HG02759 (cell line): ENCODE results near the gene PRKAG2.

Experiments
- ATAC-seq: cut with Tn5 transposase; IDR thresholded peaks from one replicate; pipeline ENCODE4 v1.9.1; 2021; ENCODE audit warnings: mild to moderate bottlenecking, moderate library complexity; ENCODE audit not compliant: unreplicated experiment

The PRKAG2 gene

GRCh38 chr7:151665368-151665767, 211.5 kb downstream of the PRKAG2 start:
- no peak for ATAC-seq

DNA sequence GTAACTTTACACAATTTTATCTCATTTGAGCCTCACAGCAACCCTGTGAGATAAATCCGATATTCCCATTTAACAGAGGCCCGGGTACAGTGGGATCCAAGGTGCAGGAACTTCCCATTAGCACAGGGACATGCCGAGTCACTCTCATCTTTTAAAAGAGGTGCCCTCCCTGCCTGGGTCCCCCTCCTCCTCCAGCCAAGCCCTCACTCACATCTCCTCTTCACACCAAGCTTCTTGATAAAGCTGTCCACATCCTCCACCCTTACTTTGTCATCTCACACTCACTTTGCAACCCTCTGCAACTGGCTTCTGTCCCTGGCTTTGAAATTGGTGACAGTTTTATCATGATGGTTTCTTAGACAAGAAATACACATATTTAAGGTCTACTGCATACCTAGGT, 212.6 kb downstream of the PRKAG2 start:
- no peak for ATAC-seq

GRCh38 chr7:151663382-151664100, 213.4 kb downstream of the PRKAG2 start:
- no peak for ATAC-seq

DNA sequence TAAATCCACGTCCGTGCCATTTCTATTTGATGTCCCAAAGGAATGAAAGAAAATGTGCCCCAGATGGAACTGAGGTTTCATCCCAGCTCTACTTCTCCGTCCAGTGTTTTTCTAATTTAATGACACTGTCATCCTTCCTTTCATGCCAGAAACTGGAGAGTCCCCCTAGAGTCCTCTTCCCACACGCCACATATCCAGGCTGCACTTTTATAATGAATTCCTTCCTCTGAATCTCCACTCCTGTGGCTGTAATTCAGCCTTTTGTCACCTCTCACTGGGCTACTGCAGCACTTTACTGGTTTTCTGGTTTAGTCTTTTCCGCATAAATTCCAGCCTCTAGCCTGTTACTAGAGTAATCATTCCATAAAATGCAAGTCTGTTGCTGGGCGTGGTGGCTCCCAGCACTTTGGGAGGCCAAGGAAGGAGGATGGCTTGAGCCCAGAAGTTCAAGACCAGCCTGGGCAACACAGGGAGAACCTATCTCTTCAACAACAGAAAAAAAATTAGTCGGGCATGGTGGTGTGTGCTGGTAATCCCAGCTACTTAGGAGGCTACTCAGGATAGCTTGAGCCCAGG, 214.6 kb downstream of the PRKAG2 start:
- ATAC-seq: no peak

DNA sequence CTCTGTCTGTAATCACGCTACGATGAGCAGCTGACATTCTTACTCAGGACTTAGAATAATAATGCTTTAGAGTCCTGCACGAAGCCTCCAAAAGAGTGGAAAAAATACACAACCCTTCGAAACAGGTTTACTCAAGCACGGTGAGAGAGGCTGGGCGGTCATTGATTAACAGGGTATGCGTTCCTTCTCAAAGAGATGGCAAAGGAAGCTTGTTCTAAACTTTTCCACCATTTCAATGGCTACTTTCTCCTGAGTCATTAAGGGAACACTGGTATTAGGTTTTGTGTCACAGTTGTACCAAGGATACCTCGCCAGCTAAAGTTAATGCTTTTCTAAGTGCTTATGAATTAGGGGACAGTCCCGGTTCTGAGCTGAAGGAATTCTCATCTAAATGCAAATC, 215.3 kb downstream of the PRKAG2 start:
- no peak for ATAC-seq

DNA sequence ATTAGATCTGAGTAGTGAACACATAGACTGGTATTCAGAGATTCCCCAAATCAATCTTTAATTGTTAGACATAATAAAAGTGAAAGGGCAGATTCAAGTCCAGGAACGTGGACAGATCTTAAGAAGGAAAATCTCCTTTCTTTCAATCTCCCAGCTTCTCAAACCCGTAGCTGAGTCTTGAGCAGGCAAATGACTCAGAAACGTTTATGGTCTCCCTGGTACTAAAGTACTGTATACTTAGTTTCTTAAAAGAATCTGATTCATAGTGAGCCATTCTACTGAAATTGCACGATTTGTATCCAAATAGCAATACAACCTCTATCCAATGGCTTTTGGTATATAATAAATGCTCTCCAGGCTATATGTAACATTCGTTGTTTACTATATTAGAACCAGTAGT, 216.8 kb downstream of the PRKAG2 start:
- ATAC-seq: no peak

DNA sequence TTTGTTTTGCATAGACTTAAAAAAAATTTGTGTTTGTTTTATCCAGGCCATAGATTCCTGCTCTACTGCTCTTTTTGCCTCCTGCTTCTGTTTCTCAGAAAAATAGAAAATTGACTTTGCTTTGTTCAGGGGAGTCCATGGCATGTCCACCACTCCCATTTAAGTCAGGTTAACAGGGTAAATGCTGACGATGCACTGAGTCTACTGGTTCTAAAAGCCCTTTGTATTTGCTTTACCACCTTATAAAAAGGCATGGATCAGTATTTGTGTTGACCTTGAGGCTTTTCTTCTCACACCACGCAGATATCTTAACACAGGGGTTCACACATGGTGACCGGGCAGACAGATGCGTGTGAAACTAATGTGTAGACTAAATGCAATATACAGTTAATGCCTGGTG, 217.7 kb downstream of the PRKAG2 start:
- ATAC-seq: no peak

DNA sequence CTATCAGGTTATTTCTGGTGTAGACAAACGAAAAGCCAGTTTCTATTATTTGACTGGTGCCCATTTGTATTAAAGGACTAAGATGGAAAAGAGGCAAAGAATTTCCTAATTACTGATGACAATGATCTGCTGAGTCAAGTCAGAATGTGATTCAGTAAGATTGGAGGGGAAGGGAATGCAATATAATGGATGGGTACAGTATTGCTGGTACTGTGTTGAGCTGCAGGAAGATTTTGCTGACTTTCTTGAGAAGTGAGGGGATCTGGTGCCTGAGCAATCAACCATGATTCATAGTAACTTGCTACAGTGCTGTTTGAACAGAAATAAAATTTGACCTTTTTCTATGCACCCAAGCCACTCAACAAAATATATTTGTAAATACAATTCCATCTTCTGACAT, 218.1 kb downstream of the PRKAG2 start:
- no peak for ATAC-seq

- no peak for ATAC-seq
Measured at GRCh38 chr7:151657173-151657572, 219.7 kb downstream of the PRKAG2 start.

DNA sequence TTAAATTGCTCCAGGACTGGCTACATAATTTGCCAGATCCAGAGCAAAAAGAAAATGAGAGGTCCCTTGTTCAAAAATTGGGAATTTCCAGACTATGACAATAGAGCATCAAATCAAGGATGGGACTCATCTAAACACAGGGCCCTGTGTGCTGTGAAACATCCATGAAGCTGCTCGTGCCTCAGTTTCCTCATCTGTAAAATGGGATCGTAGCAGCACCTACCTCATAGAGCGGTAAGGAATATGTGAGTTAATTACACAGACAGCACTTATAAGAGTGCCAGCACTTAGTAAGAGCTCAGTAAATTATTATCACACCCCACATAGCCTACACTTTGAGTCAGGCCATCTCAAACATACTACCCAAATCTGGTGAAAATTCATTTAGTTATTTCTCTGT, 221.4 kb downstream of the PRKAG2 start:
- no peak for ATAC-seq

GRCh38 chr7:151652111-151652510, 224.8 kb downstream of the PRKAG2 start:
- no peak for ATAC-seq

- ATAC-seq: no peak
Measured at GRCh38 chr7:151650161-151650560, 226.8 kb downstream of the PRKAG2 start.

DNA sequence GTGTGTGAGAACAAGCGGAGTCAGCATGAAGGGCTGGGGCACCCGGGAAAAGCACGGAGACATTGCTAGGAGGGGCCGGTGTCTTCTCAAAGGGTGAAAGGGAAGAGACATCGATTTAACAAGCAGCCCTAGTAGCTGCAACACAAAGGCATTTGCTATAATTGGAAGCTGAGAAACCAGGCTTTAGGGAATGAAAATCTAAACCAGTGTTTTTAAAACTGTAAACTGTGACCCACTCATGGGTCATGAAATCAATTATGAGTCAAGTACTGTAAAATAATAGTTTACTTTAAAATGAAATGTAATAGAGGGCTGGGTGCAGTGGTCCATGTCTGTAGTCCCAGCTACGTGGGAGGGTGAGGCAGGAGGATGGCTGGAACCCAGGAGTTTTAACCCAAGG, 228.5 kb downstream of the PRKAG2 start:
- no peak for ATAC-seq

GRCh38 chr7:151647874-151648273, 229.0 kb downstream of the PRKAG2 start:
- no peak for ATAC-seq

- no peak for ATAC-seq
Measured at GRCh38 chr7:151647006-151647405, 229.9 kb downstream of the PRKAG2 start.

DNA sequence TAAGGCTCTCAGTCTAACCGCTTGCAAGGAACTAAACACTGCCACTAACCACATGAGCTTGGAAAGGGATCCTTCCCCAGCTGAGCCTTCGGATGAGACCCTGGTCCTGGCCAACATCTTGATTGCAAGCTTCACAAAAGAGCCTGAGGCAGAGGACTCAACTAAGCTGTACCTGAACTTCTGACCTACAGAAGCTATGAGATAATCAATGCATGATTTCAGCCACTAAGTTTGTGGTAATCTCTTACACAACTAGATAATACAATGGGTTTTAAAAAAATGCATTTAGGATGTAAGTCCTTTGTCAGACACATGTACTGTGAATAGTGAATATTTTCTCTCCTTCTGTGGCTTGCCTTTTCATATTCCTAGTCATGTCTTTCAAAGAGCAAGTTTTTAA, 231.6 kb downstream of the PRKAG2 start:
- no peak for ATAC-seq

DNA sequence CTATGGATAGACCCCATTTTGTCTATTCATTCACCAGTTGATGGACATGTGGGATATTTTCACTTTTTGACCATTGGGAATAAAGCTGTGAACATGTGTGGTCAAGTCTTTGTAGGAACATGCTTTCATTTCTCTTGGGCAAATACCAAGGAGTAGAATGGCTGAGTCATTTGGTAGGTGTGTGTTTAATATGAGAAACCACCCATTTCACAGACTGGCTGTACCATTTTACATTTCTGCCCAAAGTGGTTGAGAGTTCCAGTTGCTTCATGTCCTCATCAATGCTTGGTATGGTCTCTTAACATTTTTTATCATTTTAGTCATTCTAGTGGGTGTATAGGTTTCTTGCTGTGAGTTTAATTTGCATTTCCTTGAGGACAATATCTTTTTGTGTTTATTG, 232.4 kb downstream of the PRKAG2 start:
- ATAC-seq: no peak

DNA sequence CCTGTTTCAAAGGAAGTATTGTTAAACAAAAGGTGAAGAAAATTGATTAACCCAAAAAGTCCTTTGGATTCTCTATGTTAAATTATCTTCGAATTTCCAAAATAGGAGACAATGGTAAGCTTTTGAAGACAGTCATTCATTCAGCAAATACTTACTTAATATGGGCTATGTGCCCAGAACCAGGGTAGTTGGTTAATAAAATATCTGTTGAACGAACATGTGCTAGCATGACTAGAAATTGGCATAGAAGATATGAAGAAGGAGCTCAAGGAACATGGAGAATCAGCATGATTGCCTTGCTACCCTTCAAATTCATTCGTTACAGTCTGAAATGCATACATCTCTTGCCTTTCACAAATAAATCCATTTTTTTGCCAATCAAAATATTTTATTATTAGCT, 234.2 kb downstream of the PRKAG2 start:
- no peak for ATAC-seq

- no peak for ATAC-seq
Measured at GRCh38 chr7:151641587-151641986, 235.3 kb downstream of the PRKAG2 start.

DNA sequence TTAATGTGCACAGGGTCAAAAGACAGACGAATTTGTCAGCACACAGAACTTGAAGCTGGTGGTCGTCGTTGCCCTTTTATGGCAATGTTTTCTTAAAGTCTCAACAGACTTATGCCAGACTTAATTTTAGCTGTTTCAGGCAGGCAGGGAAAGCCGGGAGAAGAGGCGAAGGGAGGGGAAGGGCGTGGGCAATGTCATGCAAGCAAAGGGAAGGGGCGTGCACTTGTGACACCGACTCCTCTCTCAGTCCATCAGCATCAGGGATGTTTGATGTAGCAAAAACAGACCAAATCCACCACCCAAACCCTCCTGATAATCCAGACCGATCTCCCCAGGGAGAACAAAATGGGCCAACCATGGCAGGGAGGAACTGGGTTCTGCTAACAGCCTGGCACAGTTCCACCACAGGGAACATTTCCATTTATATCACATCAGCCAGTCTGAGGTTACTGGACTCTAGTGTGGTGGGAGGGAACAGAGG, 239.1 kb downstream of the PRKAG2 start:
- no peak for ATAC-seq

GRCh38 chr7:151634643-151635042, 242.3 kb downstream of the PRKAG2 start:
- ATAC-seq: no peak

DNA sequence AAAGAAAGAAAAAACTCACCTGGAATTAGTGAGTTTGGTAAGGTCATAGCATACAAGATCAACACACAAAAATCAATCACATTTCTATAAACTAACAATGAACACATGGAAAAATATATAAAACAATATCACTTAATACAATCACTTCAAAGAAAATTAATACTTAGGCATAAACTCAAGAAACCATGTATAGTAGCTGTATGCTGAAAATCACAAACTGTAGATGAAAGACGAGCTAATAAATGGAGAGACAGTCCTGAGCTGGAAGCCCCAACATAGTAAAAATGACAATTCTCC, 243.5 kb downstream of the PRKAG2 start:
- ATAC-seq: no peak
